ENCODE data around the gene PTCD1. TPM values are rescaled to one million over a fixed set of nuclear protein-coding genes. Genes with fewer than 3 reads are reported as not detected.
A peak's percentile ranks its signal among the peaks of the same experiment; 100 is the strongest.

PTCD1 gene
- total RNA-seq, 1 donor from 2014 or later: 3.4 TPM

DNA sequence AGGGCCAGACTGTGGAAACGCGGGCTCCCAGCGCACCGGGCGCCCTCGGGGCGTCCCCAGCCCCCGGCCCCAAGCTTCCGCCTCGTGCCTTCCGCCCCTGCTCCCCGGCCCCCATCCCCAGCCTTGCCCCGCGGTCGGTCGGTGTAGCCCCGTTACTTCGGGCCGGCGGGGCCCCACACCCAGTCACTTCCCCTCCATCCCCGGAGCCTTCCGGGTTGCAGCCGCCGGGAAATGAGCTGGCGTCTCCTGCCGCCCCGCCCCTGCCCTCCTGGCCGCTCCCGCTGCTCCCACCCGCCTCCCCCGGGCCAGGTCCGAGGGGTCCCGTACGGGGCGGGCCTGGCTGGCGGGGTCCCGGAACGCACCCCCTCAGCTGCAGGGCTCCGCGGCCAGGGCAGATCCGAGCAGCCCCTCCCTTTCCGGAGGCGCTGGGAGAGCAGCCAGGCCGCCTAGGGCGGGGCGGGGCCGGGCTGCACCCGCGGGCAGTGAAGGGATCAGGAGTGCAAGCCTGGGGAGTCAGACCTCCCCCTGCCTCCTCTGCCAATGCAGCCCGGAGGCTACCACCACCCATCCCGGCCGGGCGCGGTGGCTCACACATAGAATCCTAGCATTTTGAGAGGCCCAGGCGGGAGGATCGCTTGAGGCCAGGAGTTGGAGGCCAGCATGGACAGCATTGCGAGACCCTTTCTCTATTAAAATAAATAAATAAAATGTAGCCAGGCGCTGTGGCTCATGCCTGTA is 63.4 kb downstream of the PTCD1 start:
- intact Hi-C loops (cut with DNase I): loop anchor here (2.0 kb wide), 1 partner anchor 34 kb away; the partner anchor contains the start of genes BUD31 and PDAP1
- DNase-seq (ENCODE audit: low spot score): peak; percentile 93

DNA sequence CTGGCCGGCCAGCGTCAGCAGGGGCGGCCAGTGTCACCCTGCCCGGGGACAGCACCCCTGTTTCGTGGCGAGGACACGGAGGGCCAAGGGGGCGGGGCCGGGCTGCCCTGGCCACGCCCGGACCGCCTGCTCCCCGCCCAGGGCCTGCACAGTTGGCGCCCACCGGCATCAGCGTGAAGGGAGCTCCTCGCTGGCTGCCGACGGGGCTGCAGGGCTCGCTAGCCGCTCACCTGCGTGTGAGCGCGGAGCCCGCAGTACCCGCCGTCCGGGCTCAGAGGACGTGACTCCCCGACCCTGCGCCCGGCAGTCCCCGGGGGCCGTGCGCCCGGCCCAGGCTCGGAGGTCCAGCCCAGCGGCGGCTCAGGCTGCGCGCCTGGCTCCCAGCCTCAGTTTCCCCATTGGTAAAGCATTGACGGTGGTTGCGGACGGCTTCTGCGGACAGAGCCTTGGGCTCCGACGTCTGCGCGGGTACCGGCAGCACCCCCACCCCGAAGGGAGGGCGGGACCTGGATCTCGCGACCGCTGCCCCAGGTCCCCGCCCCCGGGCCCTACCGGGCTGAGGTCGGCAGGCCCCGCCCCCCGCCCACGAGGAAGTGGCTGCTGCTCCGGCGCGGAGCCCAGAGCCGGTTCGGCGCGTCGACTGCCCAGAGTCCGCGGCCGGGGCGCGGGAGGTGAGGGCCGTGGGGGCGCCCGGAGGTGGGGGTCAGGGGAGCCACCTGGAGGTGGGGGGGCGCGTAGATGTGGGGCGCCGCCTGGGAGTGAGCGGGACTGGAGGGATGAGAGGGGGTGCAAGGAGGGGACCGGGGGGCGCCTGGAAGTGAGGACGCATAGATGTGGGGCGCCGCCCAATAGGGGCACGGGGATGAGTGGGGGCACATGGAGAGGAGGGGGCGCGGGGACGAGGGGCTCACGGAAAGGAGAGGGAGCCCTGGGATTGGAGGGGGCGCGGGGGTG is 64.2 kb downstream of the PTCD1 start, which contains the start of gene ARPC1B:
ARPC1B (plus strand) TSS at position 620 of the 954 bp plus-strand sequence. CDS start 10,985 bp downstream, outside the sequence.
- DNase-seq (ENCODE audit: low spot score): peak; percentile 95
- intact Hi-C loops (cut with DNase I): loop anchor here (2.0 kb wide), 1 partner anchor 34 kb away; the partner anchor contains the start of genes BUD31 and PDAP1

DNA sequence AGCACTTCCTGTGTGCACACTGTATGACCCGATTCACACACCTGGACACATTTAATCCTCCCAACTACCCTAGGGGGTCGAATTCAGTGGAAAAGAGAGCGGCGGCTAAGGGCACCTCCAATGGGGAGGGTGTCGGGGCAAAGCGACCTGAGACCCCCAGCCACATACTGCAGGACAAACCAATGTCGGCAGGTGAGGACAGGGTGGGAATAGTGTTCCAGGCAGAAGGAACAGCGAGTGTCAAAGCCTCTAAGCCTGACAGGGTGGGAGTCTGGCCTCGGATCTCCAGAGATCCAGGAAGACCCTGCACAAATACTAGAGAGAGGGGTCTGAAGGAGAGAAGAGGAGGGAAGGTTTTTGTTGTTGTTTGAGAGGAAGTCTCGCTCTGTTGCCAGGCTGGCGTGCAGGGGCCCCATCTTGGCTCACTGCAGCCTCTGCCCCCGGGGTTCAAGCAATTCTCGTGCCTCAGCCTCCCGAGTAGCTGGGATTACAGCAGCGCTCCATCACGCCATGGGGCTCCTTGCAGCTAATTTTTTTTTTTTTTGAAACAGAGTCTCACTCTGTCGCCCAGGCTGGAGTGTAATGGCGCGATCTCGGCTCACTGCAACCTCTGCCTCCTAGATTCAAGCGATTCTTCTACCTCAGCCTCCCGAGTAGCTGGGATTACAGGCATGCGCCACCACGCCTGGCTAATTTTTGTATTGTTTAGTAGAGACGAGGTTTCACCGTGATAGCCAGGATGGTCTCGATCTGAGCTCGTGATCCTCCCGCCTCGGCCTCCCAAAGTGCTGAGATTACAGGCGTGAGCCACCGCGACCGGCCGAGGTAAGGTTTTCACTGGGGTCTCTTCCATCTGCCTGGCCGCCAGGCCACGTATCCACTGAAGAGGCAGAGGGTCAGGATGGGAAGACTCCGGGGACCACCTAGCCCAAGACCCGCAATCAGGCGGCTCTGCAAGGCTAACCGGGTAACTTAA is 65.2 kb downstream of the PTCD1 start:
- intact Hi-C loops (cut with DNase I): loop anchor here (2.0 kb wide), 1 partner anchor 35 kb away; the partner anchor contains the start of genes BUD31 and PDAP1
- DNase-seq (ENCODE audit: low spot score): no peak

DNA sequence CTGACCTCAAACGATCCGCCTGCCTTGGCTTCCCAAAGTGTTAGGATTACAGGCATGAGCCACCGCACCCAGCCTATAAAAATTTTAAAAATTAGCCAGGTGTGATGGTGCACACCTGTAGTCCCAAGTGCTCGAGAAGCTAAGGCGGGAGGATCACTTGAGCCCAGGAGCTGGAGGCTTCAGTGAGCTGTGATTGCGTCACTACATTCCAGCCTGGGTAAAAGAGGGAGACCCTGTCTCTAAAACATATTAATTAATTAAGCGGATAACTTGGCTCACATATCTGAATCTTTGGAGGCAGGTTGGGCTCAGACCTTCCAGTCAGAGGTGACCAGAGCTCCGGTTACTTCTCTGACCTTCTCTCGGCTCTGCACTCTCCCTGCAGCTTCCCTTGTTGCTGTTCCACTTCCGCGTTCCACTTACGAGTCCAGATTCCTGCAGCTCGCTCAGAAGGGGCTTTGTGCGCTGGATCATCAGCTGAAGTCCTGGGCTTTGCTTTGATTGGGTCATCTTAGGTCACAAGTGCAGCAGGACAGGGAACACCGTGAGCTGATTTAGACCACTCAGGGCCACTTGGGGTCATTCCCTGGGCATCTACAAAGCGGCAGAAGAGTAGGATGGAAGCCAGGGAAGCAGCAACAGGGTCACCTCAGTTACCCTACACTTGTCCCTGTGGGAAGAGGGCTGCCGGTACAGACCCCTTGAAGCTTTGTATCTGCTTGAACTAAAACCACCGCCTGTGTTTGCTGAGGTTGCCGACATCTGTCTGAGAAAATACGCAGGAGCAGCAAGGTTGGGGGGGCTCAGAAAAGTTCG is 66.1 kb downstream of the PTCD1 start:
- no peak for DNase-seq (ENCODE audit: low spot score)
- intact Hi-C loops (cut with DNase I): no loop called here

DNA sequence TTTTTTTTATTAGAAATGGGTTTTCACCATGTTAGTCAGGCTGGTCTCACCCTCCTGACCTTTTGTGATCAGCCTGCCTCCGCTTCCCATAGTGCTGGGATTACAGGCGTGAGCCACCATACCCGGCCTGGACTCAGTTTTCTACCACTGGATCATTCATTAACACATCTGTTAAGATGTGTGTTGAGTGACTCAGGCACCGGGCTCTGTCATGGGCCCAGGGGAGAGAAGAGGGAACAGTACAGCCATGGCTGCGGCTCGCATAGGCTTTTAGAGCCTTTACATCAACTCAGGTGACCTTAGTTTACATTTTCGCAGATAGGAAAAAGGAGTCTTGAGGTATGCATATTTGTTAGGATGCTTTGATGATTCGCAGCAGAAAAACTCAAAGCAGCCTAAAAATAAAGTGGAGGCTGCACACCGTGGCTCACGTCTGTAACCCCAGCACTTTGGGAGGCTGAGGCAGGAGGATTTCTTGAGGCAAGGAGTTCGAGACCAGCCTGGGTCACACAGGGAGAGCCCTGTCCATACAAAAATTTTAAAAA is 67.2 kb downstream of the PTCD1 start:
- no peak for DNase-seq (ENCODE audit: low spot score)
- intact Hi-C loops (cut with DNase I): no loop called here

DNA sequence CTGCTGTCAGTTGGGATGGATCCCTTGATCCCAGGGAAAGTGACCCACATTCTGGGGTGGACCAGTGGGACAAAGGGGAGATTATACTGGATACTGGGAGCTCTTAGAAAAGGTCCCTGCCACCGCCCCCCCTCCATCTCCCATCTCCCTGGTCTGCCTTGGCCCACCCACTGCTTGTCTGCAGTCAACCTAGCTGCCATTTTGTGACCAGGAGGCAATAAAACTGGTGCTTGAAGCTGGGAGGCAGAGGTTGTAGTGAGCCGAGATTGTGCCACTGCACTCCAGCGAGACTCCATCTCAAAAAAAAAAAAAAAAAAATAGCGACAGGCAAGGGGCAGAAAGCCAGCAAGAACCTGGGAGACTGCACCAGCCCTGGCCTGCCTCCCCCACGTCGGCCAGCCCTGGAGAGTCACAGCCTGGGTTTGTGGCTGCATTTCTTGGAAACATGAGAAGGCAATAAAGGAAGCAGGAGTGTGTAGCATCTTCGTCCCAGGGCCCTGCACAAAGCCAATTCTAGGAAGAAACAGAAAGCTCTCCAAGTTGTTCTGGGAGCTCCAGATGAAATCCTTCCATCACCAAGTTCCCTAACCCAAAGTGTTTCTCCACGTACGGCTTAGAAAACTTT is 68.7 kb downstream of the PTCD1 start:
- intact Hi-C loops (cut with DNase I): no loop called here
- no peak for DNase-seq (ENCODE audit: low spot score)

DNA sequence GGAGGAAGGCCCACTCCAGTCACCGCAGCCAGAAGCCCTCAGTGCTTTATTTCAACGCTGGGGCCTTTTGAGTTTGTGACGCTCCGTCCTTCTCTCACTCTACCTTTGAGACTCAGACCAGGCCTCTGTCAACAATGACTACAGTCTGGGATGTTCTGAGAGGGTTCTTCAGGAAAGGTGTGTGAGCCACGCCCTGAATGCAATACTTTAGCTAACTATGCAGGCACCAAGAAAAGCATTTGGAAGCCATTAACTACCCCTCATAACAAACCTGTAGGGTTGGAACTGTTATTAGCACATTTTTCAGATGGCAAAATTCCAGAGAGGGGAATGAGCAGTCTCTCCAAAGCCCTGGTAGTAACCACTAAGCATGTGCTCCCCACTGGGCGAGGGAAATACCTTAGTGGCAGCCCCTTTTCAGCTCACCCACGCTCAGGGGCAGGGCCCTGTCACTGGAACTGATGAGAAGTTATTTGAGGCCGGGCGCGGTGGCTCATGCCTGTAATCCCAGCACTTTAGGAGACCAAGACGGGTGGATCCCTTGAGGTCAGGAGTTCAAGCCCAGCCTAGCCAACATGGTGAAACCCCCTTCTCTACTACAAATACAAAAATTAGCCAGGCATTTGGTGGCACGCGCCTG is 69.7 kb downstream of the PTCD1 start:
- intact Hi-C loops (cut with DNase I): no loop called here

More for the DNA sequence above, 69.7 kb downstream of the PTCD1 start:
- DNase-seq (ENCODE audit: low spot score): no peak

Other genes starting within 250 kb of the PTCD1 start
- not detected for gene KPNA7, start 230.7 kb downstream of the PTCD1 start, total RNA-seq
- gene MYH16, start 166.0 kb downstream of the PTCD1 start, total RNA-seq: not detected
- 116 TPM for gene ARPC1A, start 112.9 kb downstream of the PTCD1 start, total RNA-seq
- 40.4 TPM for gene ARPC1B, start 64.1 kb downstream of the PTCD1 start, total RNA-seq
- 95.6 TPM for gene PDAP1, start 30.2 kb downstream of the PTCD1 start, total RNA-seq
- 46.5 TPM for gene BUD31, start 29.8 kb downstream of the PTCD1 start, total RNA-seq
- gene CPSF4, start 145 bp upstream of the PTCD1 start, total RNA-seq: 15.0 TPM
- gene ATP5MF, start 27.4 kb upstream of the PTCD1 start, total RNA-seq: 516 TPM
- gene ZNF789, start 34.1 kb upstream of the PTCD1 start, total RNA-seq: 3.8 TPM
- gene ZNF394, start 61.5 kb upstream of the PTCD1 start, total RNA-seq: 14.9 TPM
- 7.0 TPM for gene ZKSCAN5, start 65.9 kb upstream of the PTCD1 start, total RNA-seq
- gene FAM200A, start 113.3 kb upstream of the PTCD1 start, total RNA-seq: 4.9 TPM
- 42.1 TPM for gene ZNF655, start 119.8 kb upstream of the PTCD1 start, total RNA-seq
- not detected for gene TMEM225B, start 159.5 kb upstream of the PTCD1 start, total RNA-seq
- gene ZSCAN25, start 178.1 kb upstream of the PTCD1 start, total RNA-seq: 10.4 TPM
- gene CYP3A5, start 241.2 kb upstream of the PTCD1 start, total RNA-seq: 0.13 TPM

All from cardiac septum (tissue), 1 donor.